Skin of body (tissue), 2 donors: Measurements from ENCODE around the gene GALNT17. TPM values are rescaled to one million over a fixed set of nuclear protein-coding genes. Genes with fewer than 3 reads are reported as not detected.

Source experiments
- DNase-seq: peaks from one replicate; lab custom pipeline; 2025; lab: John Stamatoyannopoulos, UW
- total RNA-seq: library from RNA; depleted of rRNA; stranded (reverse); fragments of >200 nt; gene quantifications from one replicate; pipeline ENCODE4 v1.2.3, GENCODE V29; 2014

Gene GALNT17
- total RNA-seq, 1 donor from 2014 or later: 6.3 TPM

DNA sequence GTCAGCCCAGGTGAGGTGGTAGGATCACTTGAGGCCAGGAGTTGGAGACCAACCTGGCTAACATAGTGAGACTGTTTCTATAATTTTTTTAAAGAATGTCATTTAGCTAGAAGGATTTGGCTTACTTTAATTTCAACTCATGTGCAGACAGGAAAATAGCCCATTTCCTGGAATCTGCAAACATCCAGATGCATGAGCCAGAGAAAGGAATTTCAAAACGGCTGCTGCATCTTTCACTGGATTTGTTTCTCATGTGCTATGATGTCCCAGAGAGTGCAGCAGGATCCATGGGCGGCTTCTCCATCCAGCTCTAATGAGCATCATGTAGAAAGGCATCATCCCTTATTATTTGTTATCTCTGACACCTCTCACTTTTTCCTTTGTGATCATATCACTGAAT, 149.3 kb downstream of the GALNT17 start:
- no peak for DNase-seq

- DNase-seq: no peak
These were observed 151.9 kb downstream of the GALNT17 start for GRCh38 chr7:71283802-71284201.

DNA sequence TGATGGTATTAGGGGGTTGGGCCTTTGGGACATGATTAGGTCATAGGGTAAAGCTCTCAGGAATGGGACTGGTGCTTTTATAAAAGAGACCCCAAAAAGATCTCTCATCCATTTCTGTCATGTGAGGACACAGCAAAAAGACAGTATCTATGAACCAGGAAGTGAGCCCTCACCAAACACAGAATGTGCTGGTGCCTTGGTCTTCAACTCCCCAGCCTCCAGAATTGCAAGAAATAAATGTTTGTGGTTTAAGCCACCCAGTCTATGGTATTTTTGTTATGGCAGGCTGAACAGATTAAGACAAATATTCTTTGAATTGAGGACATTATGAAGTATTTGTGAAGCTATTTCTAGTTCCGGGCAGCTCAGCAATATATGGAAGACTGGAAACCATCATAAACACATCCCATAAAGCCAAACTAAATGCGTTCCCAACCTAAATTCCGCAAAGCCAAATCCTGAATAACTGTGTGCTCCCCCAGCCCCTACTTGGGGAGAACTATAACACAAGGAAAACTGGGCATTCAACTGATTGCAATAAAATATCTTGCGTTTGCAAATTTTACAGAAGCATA, 153.7 kb downstream of the GALNT17 start:
- DNase-seq: no peak

GRCh38 chr7:71286336-71286735, 154.4 kb downstream of the GALNT17 start:
- no peak for DNase-seq

- no peak for DNase-seq
These were observed 155.0 kb downstream of the GALNT17 start for GRCh38 chr7:71286924-71287323.

GRCh38 chr7:71290452-71290851, 158.5 kb downstream of the GALNT17 start:
- no peak for DNase-seq

DNA sequence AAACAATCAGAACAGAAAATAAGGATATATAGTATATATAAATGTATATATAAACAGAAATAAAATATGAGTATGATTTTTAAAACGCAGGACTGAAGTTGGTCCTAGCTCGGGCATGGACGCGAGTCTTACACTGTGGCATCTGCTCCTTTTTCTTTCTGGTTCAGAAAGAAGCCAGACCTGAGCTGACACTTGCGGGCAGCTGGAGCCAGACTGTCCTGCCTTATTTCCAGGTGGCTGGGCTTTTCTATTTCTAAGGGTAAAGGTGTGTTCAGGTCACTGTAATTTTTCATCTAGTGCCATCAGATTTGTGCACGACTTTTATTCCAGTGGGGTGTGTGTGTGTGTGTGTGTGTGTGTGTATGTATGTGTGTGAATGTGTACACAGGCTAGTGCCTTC, 166.4 kb downstream of the GALNT17 start:
- no peak for DNase-seq

DNA sequence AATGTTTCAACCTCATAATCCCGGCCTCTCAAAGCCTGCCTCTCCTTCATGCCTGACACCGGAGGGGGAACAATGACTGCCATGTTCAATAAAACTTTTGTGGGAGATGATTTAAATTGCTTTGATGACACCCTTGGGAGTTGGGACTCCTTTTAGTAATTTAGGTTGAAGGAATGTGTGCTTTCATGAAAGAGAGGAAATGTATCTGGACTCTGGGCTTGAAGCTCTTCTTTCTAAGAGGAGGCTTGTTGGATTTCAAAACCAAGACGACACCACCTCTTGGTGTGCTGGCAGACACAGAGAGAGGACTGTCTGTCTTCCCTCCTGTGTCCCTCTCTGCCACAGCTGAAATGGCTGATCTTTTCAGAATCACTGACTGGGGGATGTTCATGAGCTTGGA, 168.1 kb downstream of the GALNT17 start:
- DNase-seq: no peak

DNA sequence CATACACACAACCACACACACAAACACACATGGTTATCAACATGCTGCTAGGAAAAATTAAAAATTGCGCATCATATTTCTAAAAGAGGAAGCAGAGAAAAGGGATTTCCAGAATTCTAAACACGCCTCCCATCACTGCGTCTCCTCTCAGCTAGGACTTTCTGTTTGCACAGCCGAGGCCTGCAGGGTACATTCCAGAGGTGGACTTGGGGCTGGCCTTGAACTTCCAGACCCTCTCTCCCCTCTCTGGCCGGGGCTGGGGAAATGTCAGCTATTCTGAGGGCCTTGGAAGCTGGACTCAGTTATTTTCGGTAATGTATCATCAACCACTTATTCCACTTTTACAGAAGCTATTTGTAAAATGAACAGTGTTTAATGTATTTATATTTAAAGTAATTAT, 168.7 kb downstream of the GALNT17 start:
- DNase-seq: no peak

GRCh38 chr7:71301167-71301566, 169.2 kb downstream of the GALNT17 start:
- no peak for DNase-seq

GRCh38 chr7:71303566-71303965, 171.6 kb downstream of the GALNT17 start:
- DNase-seq: no peak

DNA sequence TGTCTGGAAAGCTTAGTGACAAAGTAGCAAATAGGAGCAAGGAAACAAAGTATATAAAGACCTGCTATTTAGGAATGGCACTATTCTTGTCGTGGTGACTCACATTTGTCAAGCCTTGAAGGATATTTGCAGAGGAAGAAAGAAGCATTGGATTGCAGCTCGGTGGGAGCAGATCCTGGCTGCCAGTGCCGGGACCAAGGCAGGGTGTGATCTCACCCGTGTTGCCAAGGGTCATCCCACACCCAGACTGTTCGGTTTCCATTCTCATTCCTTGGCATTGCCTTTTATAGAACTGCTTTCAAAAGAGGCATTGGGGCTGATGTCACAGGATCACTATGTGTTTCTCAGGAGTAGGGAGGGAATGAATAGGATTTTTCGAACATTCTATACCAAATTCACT, 176.2 kb downstream of the GALNT17 start:
- DNase-seq: peak; percentile 42

DNA sequence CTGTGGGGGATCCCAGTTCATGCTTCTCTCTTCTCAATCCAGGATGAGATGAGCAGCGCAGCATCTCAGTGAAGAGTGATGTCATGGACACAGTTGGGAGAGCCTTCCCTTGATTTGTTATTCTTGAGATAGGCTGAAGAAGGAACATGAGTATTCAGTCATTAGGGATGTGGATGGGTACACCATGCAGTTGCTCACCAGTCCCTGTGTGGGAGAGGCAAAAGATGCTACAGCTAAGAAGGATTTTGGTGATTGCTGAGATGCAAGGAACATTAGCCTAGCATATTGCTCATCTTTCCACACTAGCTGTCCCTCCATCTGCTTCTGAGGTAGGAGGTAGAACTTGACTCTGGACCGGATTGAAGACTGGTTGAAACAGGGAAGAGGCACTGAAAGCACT, 179.6 kb downstream of the GALNT17 start:
- no peak for DNase-seq

- DNase-seq: no peak
These were observed 181.0 kb downstream of the GALNT17 start for GRCh38 chr7:71312755-71313490.

DNA sequence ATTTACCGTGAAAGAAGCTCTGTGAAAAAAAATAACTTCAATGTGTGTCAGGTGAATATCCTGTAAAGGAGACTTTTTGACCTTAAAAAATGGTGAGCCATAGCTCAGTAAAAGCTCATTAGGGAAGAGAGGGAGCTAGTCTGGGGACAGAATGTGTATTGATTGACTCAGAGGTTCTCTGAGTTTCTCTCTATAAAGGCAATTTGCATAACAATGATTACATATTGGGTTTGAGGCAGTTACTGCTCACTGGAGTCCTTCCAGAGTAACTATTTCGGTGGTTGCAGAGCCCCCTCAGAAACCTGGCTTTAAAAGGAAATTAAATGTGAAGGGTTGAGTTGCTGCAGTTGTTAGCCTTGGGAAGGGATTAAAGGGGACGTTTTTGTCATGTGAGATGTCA, 181.6 kb downstream of the GALNT17 start:
- DNase-seq: no peak

- DNase-seq: no peak
These were observed 189.0 kb downstream of the GALNT17 start for GRCh38 chr7:71320916-71321315.

DNA sequence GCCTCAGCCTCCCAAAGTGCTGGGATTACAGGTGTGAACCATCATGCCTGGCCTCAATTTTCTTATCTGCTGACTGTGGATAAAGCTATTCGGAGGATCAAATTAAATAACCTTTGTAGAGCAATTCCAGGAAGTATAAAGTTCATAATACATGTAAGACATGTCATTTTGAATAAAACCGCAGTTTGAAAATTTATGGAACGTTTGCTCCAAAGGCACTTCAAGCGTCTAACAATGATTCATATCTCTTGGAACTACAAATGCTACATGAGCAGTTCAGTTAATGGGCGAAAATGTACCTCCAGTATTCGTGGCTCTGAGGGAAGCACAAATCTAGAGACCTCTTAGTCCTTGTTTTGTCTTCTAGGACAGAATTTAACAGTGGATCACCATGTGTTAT, 190.3 kb downstream of the GALNT17 start:
- DNase-seq: no peak

- no peak for DNase-seq
These were observed 191.8 kb downstream of the GALNT17 start for GRCh38 chr7:71323726-71324125.

GRCh38 chr7:71325151-71325550, 193.2 kb downstream of the GALNT17 start:
- DNase-seq: no peak

GRCh38 chr7:71326595-71326994, 194.7 kb downstream of the GALNT17 start:
- no peak for DNase-seq

DNA sequence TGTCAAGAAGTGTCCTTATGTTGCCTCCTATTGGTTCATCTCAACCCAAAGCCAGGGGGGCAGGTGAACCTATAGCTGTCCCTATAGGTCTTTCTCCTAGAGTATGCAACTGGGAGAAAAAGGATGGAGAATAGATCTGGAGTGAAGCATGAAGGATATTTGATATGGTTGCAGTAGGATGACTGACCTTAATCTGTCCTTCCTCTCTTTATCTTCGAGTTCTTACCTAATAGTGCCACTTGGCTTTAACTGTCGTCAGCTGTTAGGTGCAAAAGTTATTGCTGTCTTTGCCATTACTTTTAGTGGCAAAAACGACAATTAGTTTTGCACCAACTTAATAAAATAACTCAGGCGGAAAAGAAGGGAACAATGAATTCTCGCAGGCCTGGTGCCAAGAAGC, 196.0 kb downstream of the GALNT17 start:
- no peak for DNase-seq

DNA sequence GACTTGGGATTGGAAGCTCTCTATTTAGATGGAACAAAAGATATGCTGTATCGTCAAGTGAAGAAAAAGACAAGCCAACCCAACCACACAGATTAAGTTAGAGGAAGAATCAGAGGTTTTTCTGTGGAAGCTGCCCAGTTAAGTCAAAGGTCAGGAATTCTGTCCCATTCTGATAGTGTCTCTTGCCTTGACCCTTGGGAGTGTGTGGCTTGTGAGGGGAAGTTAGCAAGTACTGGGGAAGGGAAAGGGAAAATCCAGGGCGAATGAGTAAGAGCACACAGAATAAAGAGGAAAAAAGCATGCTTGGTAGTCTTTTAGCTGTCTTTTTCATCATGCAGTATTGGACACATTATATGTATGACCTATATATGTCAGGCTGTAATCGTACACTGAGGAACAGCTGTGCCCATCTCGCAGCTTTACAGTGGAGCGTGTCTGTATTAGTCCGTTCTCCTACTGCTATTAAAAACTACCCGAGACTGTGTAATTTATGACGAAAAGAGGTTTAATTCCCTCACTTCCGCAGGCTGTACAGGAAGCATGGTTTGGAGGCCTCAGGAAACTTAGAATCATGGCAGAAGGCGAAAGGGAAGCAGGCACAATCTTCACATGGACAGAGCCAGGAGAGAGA, 197.2 kb downstream of the GALNT17 start:
- DNase-seq: no peak

GRCh38 chr7:71332207-71332606, 200.3 kb downstream of the GALNT17 start:
- no peak for DNase-seq
